Fibroblast of lung (primary cell): Measurements from ENCODE around the gene CLDN3. TPM values are rescaled to one million over a fixed set of nuclear protein-coding genes. Genes with fewer than 3 reads are reported as not detected.

Experiments used
- DNase-seq, 2 donors: peaks; one replicate each; pipeline versions ENCODE4 v3.0.0 to v3.0.0-alpha.2; 2010; ENCODE audit warnings: low read depth in 2 of 2
- H2AFZ ChIP-seq: 2 replicates; pipeline ENCODE4 v1.5.1; 2012; ENCODE audit warnings: low read length, control low read depth, inconsistent platforms
- H3K27ac ChIP-seq: 2 replicates; pipeline ENCODE4 v1.5.1; 2011; ENCODE audit warnings: low read length, control low read depth; ENCODE audit not compliant: insufficient read depth
- H3K27me3 ChIP-seq: 2 replicates; pipeline ENCODE4 v1.5.1; 2011; ENCODE audit warnings: mild to moderate bottlenecking, low read length; ENCODE audit not compliant: control insufficient read depth, insufficient read depth
- H3K36me3 ChIP-seq: 2 replicates; pipeline ENCODE4 v1.5.1; 2011; ENCODE audit warnings: low read length; ENCODE audit not compliant: control insufficient read depth, insufficient read depth
- H3K4me1 ChIP-seq: 2 replicates; pipeline ENCODE4 v1.5.1; 2011; ENCODE audit warnings: low read length; ENCODE audit not compliant: control insufficient read depth, insufficient read depth; ENCODE audit errors: extremely low read depth
- H3K4me2 ChIP-seq: 2 replicates; pipeline ENCODE4 v1.5.1; 2011; ENCODE audit warnings: low read length, control low read depth; ENCODE audit not compliant: insufficient read depth; ENCODE audit errors: extremely low read depth
- H3K4me3 ChIP-seq, 4 experiments: fragments of 200-600 bp in 1 of 4; sonication (generic) in 1 of 4; replicated peaks in 1 of 4; 2 replicates each; pipeline ENCODE4 v1.5.1; 2011 to 2016; ENCODE audit warnings: low read length in 4 of 4, low read depth in 3 of 4, mild to moderate bottlenecking in 3 of 4, control low read depth in 2 of 4, inconsistent platforms in 1 of 4, mixed read lengths in 1 of 4; ENCODE audit not compliant: insufficient read depth in 1 of 4; ENCODE audit errors: control extremely low read depth in 1 of 4
- H3K79me2 ChIP-seq: 2 replicates; pipeline ENCODE4 v1.5.1; 2012; ENCODE audit warnings: mild to moderate bottlenecking, low read length, inconsistent platforms; ENCODE audit not compliant: control insufficient read depth, insufficient read depth
- H3K9ac ChIP-seq: 2 replicates; pipeline ENCODE4 v1.5.1; 2011; ENCODE audit warnings: mild to moderate bottlenecking, low read length, control low read depth; ENCODE audit not compliant: insufficient read depth
- H3K9me3 ChIP-seq: 2 replicates; pipeline ENCODE4 v1.5.1; 2012; ENCODE audit warnings: low read depth, low read length; ENCODE audit not compliant: control insufficient read depth, insufficient read depth
- H4K20me1 ChIP-seq: 2 replicates; pipeline ENCODE4 v1.5.1; 2011; ENCODE audit warnings: low read length; ENCODE audit not compliant: control insufficient read depth, insufficient read depth; ENCODE audit errors: extremely low read depth
- CTCF ChIP-seq, 2 donors: IDR thresholded peaks in 1 of 2; conservative IDR thresholded peaks in 1 of 2; 1 replicate in 1 of 2; 2 replicates in 1 of 2; pipeline ENCODE4 v1.5.1; 2011 to 2012; ENCODE audit warnings: low read length in 2 of 2, control low read depth in 1 of 2, inconsistent platforms in 1 of 2, low read depth in 1 of 2, mild to moderate bottlenecking in 1 of 2
- EZH2 ChIP-seq: IDR thresholded peaks from 2 replicates; pipeline ENCODE4 v1.5.1; 2012; ENCODE audit warnings: low read length, control low read depth, mild to moderate bottlenecking; ENCODE audit errors: missing control alignments
- polyA plus RNA-seq, 2 donors: library from polyadenylated mRNA; depleted of rRNA in 1 of 2; stranded (reverse) in 1 of 2; unstranded in 1 of 2; fragments of >200 nt; gene quantifications; 2 replicates each; pipeline ENCODE4 v1.2.1, GENCODE V29; 2011 to 2012; ENCODE audit warnings: missing spikeins in 1 of 2
- total RNA-seq: library from RNA; depleted of rRNA; stranded (reverse); fragments of >200 nt; gene quantifications from 2 replicates; pipeline ENCODE4 v1.2.1, GENCODE V29; 2014

Gene CLDN3
- total and polyA plus RNA-seq, 2 donors (not counting 1 experiment from before 2014, with no cell fraction given) = not detected

GRCh38 chr7:73812996-73813395 is 42.9 kb upstream of the CLDN3 start:
- H2AFZ ChIP-seq = no peak overlapping the region
- H3K4me1 ChIP-seq = no peaks in the 10 kb centered on the region
- TF ChIP-seq EZH2 (no peak), CTCF (conservative IDR thresholded peaks at IDR 0.05 in 1 of 2, IDR thresholded peaks at IDR 0.05 in 1 of 2; ENCODE audit: low read depth in 1 of 2, low read length in 2 of 2) (no peak)
- H3K79me2 ChIP-seq = no peaks in the 10 kb centered on the region
- no peak overlapping the region for H3K27ac ChIP-seq
- H3K4me3 ChIP-seq = no peak overlapping the region
- H3K9me3 ChIP-seq = no peaks in the 10 kb centered on the region
- no peak overlapping the region for H3K4me2 ChIP-seq
- H3K9ac ChIP-seq = no peak overlapping the region
- DNase-seq = no peak
- H3K27me3 ChIP-seq = no peaks in the 10 kb centered on the region
- H3K36me3 ChIP-seq = no peaks in the 10 kb centered on the region
- H4K20me1 ChIP-seq = no peaks in the 10 kb centered on the region

- TF ChIP-seq CTCF (conservative IDR thresholded peaks at IDR 0.05 in 1 of 2, IDR thresholded peaks at IDR 0.05 in 1 of 2; ENCODE audit: low read depth in 1 of 2, low read length in 2 of 2) = peak; percentile 71 to 79
- TF ChIP-seq EZH2 = no peak
- H3K9me3 ChIP-seq = no peaks in the 10 kb centered on the region
- no peaks in the 10 kb centered on the region for H3K27me3 ChIP-seq
- H3K79me2 ChIP-seq = no peaks in the 10 kb centered on the region
- no peaks in the 10 kb centered on the region for H3K4me1 ChIP-seq
- DNase-seq = peak; percentile 40 to 53
- H3K4me2 ChIP-seq = no peak overlapping the region
- H3K27ac ChIP-seq = no peak overlapping the region
- H4K20me1 ChIP-seq = no peaks in the 10 kb centered on the region
- H3K36me3 ChIP-seq = no peaks in the 10 kb centered on the region
- H2AFZ ChIP-seq = no peak overlapping the region
- H3K4me3 ChIP-seq = no peak overlapping the region
- H3K9ac ChIP-seq = no peak overlapping the region
Measured at GRCh38 chr7:73811760-73812168, 41.7 kb upstream of the CLDN3 start.

GRCh38 chr7:73810998-73811360 is 40.9 kb upstream of the CLDN3 start:
- Histone ChIP-seq H4K20me1 (no peaks in the 10 kb centered on the region), H3K9ac (no peak overlapping the region), H2AFZ (no peak overlapping the region), H3K79me2 (no peaks in the 10 kb centered on the region), H3K27me3 (no peaks in the 10 kb centered on the region), H3K4me1 (no peaks in the 10 kb centered on the region), H3K27ac (no peak overlapping the region), H3K9me3 (no peaks in the 10 kb centered on the region), H3K36me3 (no peaks in the 10 kb centered on the region), H3K4me2 (no peak overlapping the region), H3K4me3 (no peak overlapping the region)
- no peak for DNase-seq
- TF ChIP-seq CTCF (conservative IDR thresholded peaks at IDR 0.05 in 1 of 2, IDR thresholded peaks at IDR 0.05 in 1 of 2; ENCODE audit: low read depth in 1 of 2, low read length in 2 of 2) (no peak), EZH2 (no peak)
